AG09309 (cell line): ENCODE data around the gene KANK4.

Source experiments
- DNase-seq: peaks from one replicate; pipeline ENCODE4 v3.0.0-alpha.2; 2010; ENCODE audit warnings: low read depth
- H3K4me3 ChIP-seq: 2 replicates; pipeline ENCODE4 v1.5.1; 2011; ENCODE audit warnings: mild to moderate bottlenecking, low read depth, low read length, moderate library complexity; ENCODE audit not compliant: control insufficient read depth
- CTCF ChIP-seq: IDR thresholded peaks from 2 replicates; pipeline ENCODE4 v1.5.1; 2011; ENCODE audit warnings: mild to moderate bottlenecking, low read depth, low read length, inconsistent platforms; ENCODE audit not compliant: insufficient read depth, control insufficient read depth; ENCODE audit errors: missing control alignments

KANK4 gene

GRCh38 chr1:62309906-62310305 is 9.3 kb downstream of the KANK4 start:
- no peak for TF ChIP-seq CTCF
- no peak for DNase-seq
- H3K4me3 ChIP-seq = no peak overlapping the region

- no peak for TF ChIP-seq CTCF
- no peak for DNase-seq
- H3K4me3 ChIP-seq = no peak overlapping the region
These were observed 10.6 kb downstream of the KANK4 start for GRCh38 chr1:62308606-62309005.

- no peak overlapping the region for H3K4me3 ChIP-seq
- no peak for DNase-seq
- no peak for TF ChIP-seq CTCF
These were observed 11.2 kb downstream of the KANK4 start for GRCh38 chr1:62307895-62308492.

GRCh38 chr1:62307446-62307845 is 11.8 kb downstream of the KANK4 start:
- DNase-seq = no peak
- no peak for TF ChIP-seq CTCF
- H3K4me3 ChIP-seq = no peak overlapping the region

GRCh38 chr1:62306065-62306464 is 13.2 kb downstream of the KANK4 start:
- no peak for TF ChIP-seq CTCF
- H3K4me3 ChIP-seq = no peak overlapping the region
- DNase-seq = no peak

GRCh38 chr1:62304975-62305374 is 14.3 kb downstream of the KANK4 start:
- no peak for TF ChIP-seq CTCF
- no peak for DNase-seq
- no peak overlapping the region for H3K4me3 ChIP-seq

- H3K4me3 ChIP-seq = no peak overlapping the region
- DNase-seq = no peak
- TF ChIP-seq CTCF = no peak
These were observed 14.7 kb downstream of the KANK4 start for GRCh38 chr1:62304515-62304914.
